Fibroblast of lung (primary cell): ENCODE results near the gene RPH3AL. TPM values are rescaled to one million over a fixed set of nuclear protein-coding genes. Genes with fewer than 3 reads are reported as not detected.

ENCODE experiments used
- DNase-seq, 2 donors: peaks; one replicate each; pipeline versions ENCODE4 v3.0.0 to v3.0.0-alpha.2; 2010; ENCODE audit warnings: low read depth in 2 of 2
- H2AFZ ChIP-seq: 2 replicates; pipeline ENCODE4 v1.5.1; 2012; ENCODE audit warnings: low read length, control low read depth, inconsistent platforms
- H3K27ac ChIP-seq: 2 replicates; pipeline ENCODE4 v1.5.1; 2011; ENCODE audit warnings: low read length, control low read depth; ENCODE audit not compliant: insufficient read depth
- H3K27me3 ChIP-seq: 2 replicates; pipeline ENCODE4 v1.5.1; 2011; ENCODE audit warnings: mild to moderate bottlenecking, low read length; ENCODE audit not compliant: control insufficient read depth, insufficient read depth
- H3K36me3 ChIP-seq: 2 replicates; pipeline ENCODE4 v1.5.1; 2011; ENCODE audit warnings: low read length; ENCODE audit not compliant: control insufficient read depth, insufficient read depth
- H3K4me1 ChIP-seq: 2 replicates; pipeline ENCODE4 v1.5.1; 2011; ENCODE audit warnings: low read length; ENCODE audit not compliant: control insufficient read depth, insufficient read depth; ENCODE audit errors: extremely low read depth
- H3K4me2 ChIP-seq: 2 replicates; pipeline ENCODE4 v1.5.1; 2011; ENCODE audit warnings: low read length, control low read depth; ENCODE audit not compliant: insufficient read depth; ENCODE audit errors: extremely low read depth
- H3K4me3 ChIP-seq, 4 experiments: fragments of 200-600 bp in 1 of 4; sonication (generic) in 1 of 4; replicated peaks in 1 of 4; 2 replicates each; pipeline ENCODE4 v1.5.1; 2011 to 2016; ENCODE audit warnings: low read length in 4 of 4, low read depth in 3 of 4, mild to moderate bottlenecking in 3 of 4, control low read depth in 2 of 4, inconsistent platforms in 1 of 4, mixed read lengths in 1 of 4; ENCODE audit not compliant: insufficient read depth in 1 of 4; ENCODE audit errors: control extremely low read depth in 1 of 4
- H3K79me2 ChIP-seq: 2 replicates; pipeline ENCODE4 v1.5.1; 2012; ENCODE audit warnings: mild to moderate bottlenecking, low read length, inconsistent platforms; ENCODE audit not compliant: control insufficient read depth, insufficient read depth
- H3K9ac ChIP-seq: 2 replicates; pipeline ENCODE4 v1.5.1; 2011; ENCODE audit warnings: mild to moderate bottlenecking, low read length, control low read depth; ENCODE audit not compliant: insufficient read depth
- H3K9me3 ChIP-seq: 2 replicates; pipeline ENCODE4 v1.5.1; 2012; ENCODE audit warnings: low read depth, low read length; ENCODE audit not compliant: control insufficient read depth, insufficient read depth
- H4K20me1 ChIP-seq: 2 replicates; pipeline ENCODE4 v1.5.1; 2011; ENCODE audit warnings: low read length; ENCODE audit not compliant: control insufficient read depth, insufficient read depth; ENCODE audit errors: extremely low read depth
- CTCF ChIP-seq, 2 donors: IDR thresholded peaks in 1 of 2; conservative IDR thresholded peaks in 1 of 2; 1 replicate in 1 of 2; 2 replicates in 1 of 2; pipeline ENCODE4 v1.5.1; 2011 to 2012; ENCODE audit warnings: low read length in 2 of 2, control low read depth in 1 of 2, inconsistent platforms in 1 of 2, low read depth in 1 of 2, mild to moderate bottlenecking in 1 of 2
- EZH2 ChIP-seq: IDR thresholded peaks from 2 replicates; pipeline ENCODE4 v1.5.1; 2012; ENCODE audit warnings: low read length, control low read depth, mild to moderate bottlenecking; ENCODE audit errors: missing control alignments
- polyA plus RNA-seq, 2 donors: library from polyadenylated mRNA; depleted of rRNA in 1 of 2; stranded (reverse) in 1 of 2; unstranded in 1 of 2; fragments of >200 nt; gene quantifications; 2 replicates each; pipeline ENCODE4 v1.2.1, GENCODE V29; 2011 to 2012; ENCODE audit warnings: missing spikeins in 1 of 2
- total RNA-seq: library from RNA; depleted of rRNA; stranded (reverse); fragments of >200 nt; gene quantifications from 2 replicates; pipeline ENCODE4 v1.2.1, GENCODE V29; 2014

Gene RPH3AL
- total and polyA plus RNA-seq, 2 donors (not counting 1 experiment from before 2014, with no cell fraction given), result 0.49 to 3.0 TPM

GRCh38 chr17:250487-251300 lies 101.9 kb downstream of the RPH3AL start:
- no peak overlapping the region for H2AFZ ChIP-seq
- H3K4me2 ChIP-seq, result no peak overlapping the region
- H3K27me3 ChIP-seq, result no peaks in the 10 kb centered on the region
- H3K4me1 ChIP-seq, result no peaks in the 10 kb centered on the region
- DNase-seq, result no peak
- H4K20me1 ChIP-seq, result no peaks in the 10 kb centered on the region
- TF ChIP-seq CTCF (conservative IDR thresholded peaks at IDR 0.05 in 1 of 2, IDR thresholded peaks at IDR 0.05 in 1 of 2; ENCODE audit: low read depth in 1 of 2, low read length in 2 of 2) (no peak), EZH2 (no peak)
- no peak overlapping the region for H3K4me3 ChIP-seq
- H3K27ac ChIP-seq, result no peak overlapping the region
- H3K9ac ChIP-seq, result no peak overlapping the region
- H3K79me2 ChIP-seq, result no peaks in the 10 kb centered on the region
- H3K9me3 ChIP-seq, result no peaks in the 10 kb centered on the region
- H3K36me3 ChIP-seq, result no peaks in the 10 kb centered on the region

GRCh38 chr17:249236-249993 lies 103.2 kb downstream of the RPH3AL start:
- Histone ChIP-seq H3K36me3 (no peaks in the 10 kb centered on the region), H2AFZ (no peak overlapping the region), H3K9me3 (no peaks in the 10 kb centered on the region), H4K20me1 (no peaks in the 10 kb centered on the region), H3K4me2 (no peak overlapping the region), H3K4me1 (no peaks in the 10 kb centered on the region), H3K4me3 (no peak overlapping the region), H3K79me2 (no peaks in the 10 kb centered on the region), H3K27me3 (no peaks in the 10 kb centered on the region), H3K9ac (no peak overlapping the region), H3K27ac (no peak overlapping the region)
- DNase-seq, result no peak
- no peak for TF ChIP-seq EZH2

DNA sequence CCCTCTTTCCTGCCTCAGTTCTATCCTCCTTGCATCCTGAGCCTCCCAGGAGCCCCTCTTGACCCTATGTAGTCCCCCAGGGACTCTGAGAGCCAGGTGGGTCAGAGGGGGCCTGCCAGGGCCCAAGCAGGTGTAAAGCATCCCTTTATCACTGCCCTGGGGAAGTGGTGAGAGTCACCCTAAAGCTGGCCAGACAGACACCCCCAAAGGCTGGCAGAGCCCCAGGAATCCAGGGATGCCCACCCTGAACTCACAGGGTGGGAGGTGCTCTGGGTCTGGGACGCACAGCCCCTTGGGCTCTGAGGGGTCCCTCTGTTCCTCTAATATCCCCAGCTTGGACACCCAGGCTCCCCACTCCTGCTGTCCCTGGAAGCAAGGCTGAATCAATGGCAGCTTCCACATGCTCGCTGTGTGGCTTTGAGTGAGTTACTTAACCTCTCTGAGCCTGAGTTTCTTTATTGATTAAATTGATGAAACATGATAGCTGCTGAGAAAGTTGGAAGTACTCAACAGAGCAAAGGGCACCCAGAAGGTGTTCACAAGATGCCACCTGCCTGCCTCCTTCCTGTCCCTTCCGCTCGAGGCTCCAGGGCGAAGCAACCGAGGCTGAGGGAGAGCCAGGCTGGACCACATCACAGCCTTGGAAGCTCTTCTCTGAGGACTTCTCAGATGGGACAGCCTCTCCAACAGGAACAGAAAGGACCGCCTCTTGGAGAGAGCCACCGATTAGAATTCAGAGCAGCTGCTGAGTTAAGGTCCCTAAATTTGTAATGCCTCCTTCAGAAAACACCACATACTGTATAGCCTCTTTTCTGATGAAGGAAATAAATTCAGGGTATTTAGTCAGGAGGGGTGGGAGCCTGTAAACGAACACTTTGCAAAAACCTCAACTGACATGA lies 104.0 kb downstream of the RPH3AL start:
- no peak for TF ChIP-seq EZH2
- no peak for TF ChIP-seq CTCF (conservative IDR thresholded peaks at IDR 0.05 in 1 of 2, IDR thresholded peaks at IDR 0.05 in 1 of 2; ENCODE audit: low read depth in 1 of 2, low read length in 2 of 2)
- Histone ChIP-seq H3K9me3 (no peaks in the 10 kb centered on the region), H3K4me2 (no peak overlapping the region), H3K4me3 (no peak overlapping the region), H3K36me3 (no peaks in the 10 kb centered on the region), H3K9ac (no peak overlapping the region), H2AFZ (no peak overlapping the region), H3K27me3 (no peaks in the 10 kb centered on the region), H3K27ac (no peak overlapping the region), H4K20me1 (no peaks in the 10 kb centered on the region), H3K4me1 (no peaks in the 10 kb centered on the region), H3K79me2 (no peaks in the 10 kb centered on the region)
- DNase-seq, result no peak
